ENCODE measurements around the gene CEP72. TPM values are rescaled to one million over a fixed set of nuclear protein-coding genes. Genes with fewer than 3 reads are reported as not detected.

CEP72 gene
- total RNA-seq, 1 experiment from 2014 or later: 24.8 TPM

DNA sequence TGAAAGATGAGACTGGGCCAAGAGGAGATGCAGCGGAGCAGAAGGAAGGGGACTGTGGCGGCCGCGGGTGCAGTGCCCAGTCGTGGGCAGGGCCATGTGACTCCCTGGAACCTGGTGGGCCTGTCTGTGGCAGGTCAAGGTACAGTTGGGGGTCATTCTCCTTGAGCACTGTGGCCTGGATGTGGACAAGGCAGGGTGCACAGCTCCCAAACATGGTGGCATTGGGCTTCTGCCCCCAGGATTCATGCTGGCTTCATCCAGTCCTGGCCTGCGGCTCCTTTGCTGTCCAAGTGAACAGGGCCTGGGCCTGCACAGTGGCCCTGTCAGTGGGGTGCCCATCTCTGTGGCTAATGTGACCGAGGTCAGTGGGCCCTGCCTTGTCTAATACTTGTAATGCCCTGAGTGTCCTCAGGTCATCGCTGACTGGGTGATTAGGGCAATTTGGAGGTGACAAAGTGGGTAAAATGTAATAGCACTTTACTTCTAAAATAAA is 39.9 kb downstream of the CEP72 start:
- Histone ChIP-seq H3K79me2 (ENCODE audit: insufficient read depth, low read length) (no peaks in the 10 kb centered on the region), H2BK5ac (ENCODE audit: insufficient read length, low read length) (no peak overlapping the region), H3K4me1 (ENCODE audit: insufficient read depth, low read length) (no peaks in the 10 kb centered on the region), H3K4ac (ENCODE audit: low read depth, low read length) (no peak overlapping the region), H3K56ac (ENCODE audit: insufficient read length, low read depth, low read length) (no peak overlapping the region), H2BK120ac (ENCODE audit: low read depth, low read length, poor library complexity, severe bottlenecking) (no peak overlapping the region), H3K79me1 (ENCODE audit: insufficient read depth, low read depth, low read length, poor library complexity, severe bottlenecking) (no peaks in the 10 kb centered on the region), H4K8ac (replicated peaks; ENCODE audit: insufficient read length, low read depth, low read length) (no peak overlapping the region), H4K91ac (ENCODE audit: insufficient read length, low read depth, low read length) (no peak overlapping the region), H4K20me1 (ENCODE audit: control insufficient read depth, insufficient read depth, insufficient read length) (no peaks in the 10 kb centered on the region), H2BK12ac (ENCODE audit: insufficient read length, low read depth, low read length) (no peak overlapping the region), H2AK5ac (ENCODE audit: insufficient read length, low read length) (no peak overlapping the region), H3K23ac (ENCODE audit: insufficient read length, low read depth, low read length) (no peak overlapping the region), H3K23me2 (ENCODE audit: insufficient read length, low read depth, low read length, poor library complexity, severe bottlenecking) (no peaks in the 10 kb centered on the region), H2BK20ac (ENCODE audit: low read depth, low read length, poor library complexity, severe bottlenecking) (no peak overlapping the region), H3T11ph (ENCODE audit: low read length) (no peak overlapping the region), H3K4me2 (ENCODE audit: insufficient read depth, insufficient read length, low read length) (no peak overlapping the region), H3K27ac (ENCODE audit: insufficient read length, low read depth, low read length) (no peak overlapping the region), H3K9ac (ENCODE audit: extremely low read depth, insufficient read length, low read length) (no peak overlapping the region), H3K9me3 (ENCODE audit: control insufficient read depth, low read depth, low read length) (peaks cover 31% of the 10 kb centered on the region), H3K14ac (ENCODE audit: insufficient read depth, low read length) (no peak overlapping the region), H2BK15ac (ENCODE audit: low read depth, low read length) (no peak overlapping the region), H4K5ac (ENCODE audit: insufficient read length, low read depth, low read length) (no peak overlapping the region), H3K27me3 (ENCODE audit: insufficient read depth, low read length) (no peaks in the 10 kb centered on the region), H3K18ac (ENCODE audit: insufficient read length, low read depth, low read length) (no peak overlapping the region), H2AFZ (ENCODE audit: low read length) (no peak overlapping the region)
- no peak for TF ChIP-seq CTCF (conservative IDR thresholded peaks at IDR 0.05)
- Mint-ChIP-seq H3K27me3 (ENCODE audit: low read depth) (no peaks in the 10 kb centered on the region; the same call in 1 of the 2 replicates), H3K27ac (no peak overlapping the region), H3K4me3 (no peak overlapping the region; a peak in 1 of 5 replicates), H3K4me1 (no peaks in the 10 kb centered on the region), H3K9me3 (peaks cover 2 to 9% of the 10 kb centered on the region in 2 experiments; a peak in 2 of 5 replicates), H3K36me3 (ENCODE audit: insufficient read depth in 1 of 3, low read depth in 3 of 3) (peaks cover 28 to 43% (median 36%) of the 10 kb centered on the region in 3 experiments)
- WGBS (ENCODE audit: extremely low coverage, insufficient read length, low lambda C conversion rate): no CpG with 5 or more reads among the region's 8 CpGs
- no peak for DNase-seq

Measured in H9 (cell line).